Common myeloid progenitor, CD34-positive (primary cell): ENCODE data around the gene RFPL1.

Experiments used
- CTCF ChIA-PET: fragments of 350-600 bp; sonication (Branson Sonifier 250); formaldehyde crosslinking; loops from one replicate; lab custom pipeline; 2021; ENCODE audit warnings: antibody characterized with exemption; lab: Charles Lee
- POLR2A ChIA-PET: fragments of 350-600 bp; sonication (Branson Sonifier 250); formaldehyde crosslinking; loops from one replicate; lab custom pipeline; 2021; ENCODE audit warnings: antibody characterized with exemption; lab: Charles Lee
- DNase-seq, 3 donors: peaks; one replicate each; pipeline versions ENCODE4 v3.0.0 to v3.0.0-alpha.2; 2013
- H3K27ac ChIP-seq, 2 experiments: 1 replicate in 1 of 2; 2 replicates in 1 of 2; pipeline ENCODE4 v1.7.0; 2013; ENCODE audit warnings: inconsistent platforms in 2 of 2, low read length in 2 of 2, mild to moderate bottlenecking in 2 of 2, low read depth in 1 of 2, moderate library complexity in 1 of 2; ENCODE audit not compliant: severe bottlenecking in 2 of 2, insufficient read depth in 1 of 2, poor library complexity in 1 of 2
- H3K27me3 ChIP-seq, 5 experiments: replicated peaks in 2 of 5; 1 replicate in 3 of 5; 2 replicates in 2 of 5; pipeline versions ENCODE4 v1.6.1 to v1.7.0; 2013; ENCODE audit warnings: low read length in 4 of 5, mild to moderate bottlenecking in 2 of 5, moderate library complexity in 2 of 5, inconsistent platforms in 1 of 5; ENCODE audit not compliant: insufficient read depth in 5 of 5, control insufficient read depth in 4 of 5
- H3K36me3 ChIP-seq, 4 experiments: 1 replicate in 2 of 4; 2 replicates in 2 of 4; pipeline versions ENCODE4 v1.6.1 to v1.7.0; 2013; ENCODE audit warnings: low read length in 3 of 4, control low read depth in 1 of 4, mild to moderate bottlenecking in 1 of 4; ENCODE audit not compliant: control insufficient read depth in 4 of 4, insufficient read depth in 4 of 4
- H3K4me1 ChIP-seq, 4 experiments: 1 replicate in 3 of 4; 2 replicates in 1 of 4; pipeline versions ENCODE4 v1.6.1 to v1.7.1; 2013; ENCODE audit warnings: low read length in 3 of 4, mild to moderate bottlenecking in 3 of 4, control low read depth in 1 of 4, inconsistent platforms in 1 of 4, moderate library complexity in 1 of 4; ENCODE audit not compliant: control insufficient read depth in 4 of 4, insufficient read depth in 4 of 4; ENCODE audit errors: control extremely low read depth in 1 of 4
- H3K4me3 ChIP-seq, 7 experiments: 1 replicate in 4 of 7; 2 replicates in 3 of 7; pipeline versions ENCODE4 v1.5.1 to v1.7.0; 2013; ENCODE audit warnings: mild to moderate bottlenecking in 7 of 7, low read length in 6 of 7, moderate library complexity in 6 of 7, inconsistent platforms in 2 of 7, low read depth in 2 of 7, control low read depth in 1 of 7; ENCODE audit not compliant: insufficient read depth in 4 of 7, control insufficient read depth in 1 of 7; ENCODE audit errors: extremely low read depth in 1 of 7
- H3K9me3 ChIP-seq, 5 experiments: 1 replicate in 4 of 5; 2 replicates in 1 of 5; pipeline versions ENCODE4 v1.6.1 to v1.7.1; 2013; ENCODE audit warnings: low read length in 4 of 5, mild to moderate bottlenecking in 2 of 5, inconsistent platforms in 1 of 5, low read depth in 1 of 5, moderate library complexity in 1 of 5; ENCODE audit not compliant: control insufficient read depth in 4 of 5, insufficient read depth in 2 of 5; ENCODE audit errors: control extremely low read depth in 1 of 5
- WGBS: methylation state at CpG from one replicate; pipeline ENCODE4 v1.1.5; 2013; ENCODE audit not compliant: insufficient coverage; 5-methylcytosine and 5-hydroxymethylcytosine counted together

RFPL1 gene

DNA sequence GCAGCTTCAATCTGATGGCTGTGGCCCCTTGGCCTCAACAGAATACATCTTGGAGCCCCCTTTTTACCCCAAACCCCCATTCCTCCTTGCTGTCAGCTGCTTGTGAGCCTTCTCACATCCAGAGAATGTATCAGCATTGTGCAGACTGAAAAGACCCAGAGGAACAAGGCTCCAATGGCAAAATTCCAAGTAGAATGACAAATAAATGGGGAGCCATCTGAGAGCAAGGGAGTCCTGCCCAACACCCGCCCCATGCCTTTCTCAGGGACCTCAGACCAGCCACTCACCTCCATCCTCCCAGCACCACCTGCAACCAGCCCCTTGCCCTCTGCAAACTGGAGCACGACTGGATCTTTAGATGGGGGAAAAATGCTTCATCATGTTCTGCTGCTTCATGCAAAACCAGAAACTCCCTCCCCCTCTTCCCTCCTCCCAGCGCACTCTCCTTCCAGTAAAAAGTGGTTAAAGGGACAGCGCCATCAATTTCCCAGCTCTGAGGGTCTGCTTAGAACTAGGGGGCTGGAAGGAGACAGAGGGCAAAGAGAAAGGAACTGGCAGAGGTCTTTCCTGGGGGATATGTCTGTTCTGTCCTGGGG is 39.4 kb downstream of the RFPL1 start:
- H3K4me1 ChIP-seq, result peaks cover 2 to 45% (median 41%) of the 10 kb centered on the region in 4 experiments
- ChIA-PET POLR2A (interaction anchor here (0.6 kb wide), 1 partner anchor 71 kb away, joined by 3 read pairs; no protein-coding TSS in a partner anchor), CTCF (no interaction called here)
- H3K27me3 ChIP-seq, result peaks cover 0 to 41% (median 17%) of the 10 kb centered on the region in 5 experiments
- H3K27ac ChIP-seq, result no peak overlapping the region
- peak overlapping the region in 4 of 7 experiments; percentile 14 to 53 (median 44) for H3K4me3 ChIP-seq
- peaks cover 0 to 3% (median 0%) of the 10 kb centered on the region in 5 experiments for H3K9me3 ChIP-seq
- WGBS, result 29% methylated on average over 1 of the region's 4 CpGs
- H3K36me3 ChIP-seq, result no peaks in the 10 kb centered on the region
- DNase-seq, result peak; percentile 36 to 71 (median 67)

DNA sequence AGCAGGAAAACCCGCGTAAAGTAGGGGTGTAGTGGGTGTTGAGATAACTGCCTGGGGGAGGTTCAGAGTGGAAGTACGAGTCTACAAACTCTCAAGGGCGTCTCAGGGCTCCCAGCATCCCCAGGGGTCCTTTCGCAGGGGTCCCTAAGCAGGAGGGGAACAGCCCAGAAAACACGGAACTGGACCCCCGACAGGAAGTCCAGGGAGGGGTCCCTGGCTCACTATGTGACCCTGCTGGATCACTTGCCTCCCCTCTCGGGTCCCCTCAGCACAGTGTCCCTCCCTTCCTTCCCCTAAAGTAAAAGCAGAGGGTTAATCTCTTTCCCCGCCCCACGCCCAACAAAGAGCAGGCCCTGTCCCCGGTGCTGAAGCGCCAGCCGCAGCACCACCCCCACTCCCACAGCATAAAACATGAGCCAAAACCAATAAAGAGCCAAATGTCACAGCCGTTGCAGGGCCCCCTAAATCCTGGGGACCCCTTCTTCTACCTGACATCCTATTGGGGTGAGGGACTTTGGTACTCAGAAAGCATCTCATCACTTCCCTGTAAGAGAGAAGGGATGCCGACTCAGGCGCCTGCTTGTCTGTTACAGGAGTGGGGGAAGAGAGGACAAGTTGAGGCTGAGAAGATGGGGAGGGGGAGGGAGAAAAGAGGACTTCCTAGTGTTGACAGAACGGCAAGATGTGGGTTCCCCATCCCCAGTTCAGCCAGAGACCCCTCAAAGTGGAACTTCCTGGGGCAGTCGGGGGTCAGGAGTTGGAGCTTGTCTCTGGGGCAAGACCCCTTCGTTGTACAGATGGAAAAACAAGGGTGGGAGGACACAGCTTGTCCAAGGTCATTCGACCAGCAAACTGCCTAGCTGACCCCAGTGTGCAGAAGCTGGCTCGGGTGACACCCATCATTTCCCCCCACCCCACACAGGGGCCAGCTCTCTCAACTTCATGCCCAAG is 40.2 kb downstream of the RFPL1 start:
- H3K36me3 ChIP-seq, result no peaks in the 10 kb centered on the region
- peaks cover 0 to 42% (median 17%) of the 10 kb centered on the region in 5 experiments for H3K27me3 ChIP-seq
- CTCF ChIA-PET, result no interaction called here
- peaks cover 2 to 45% (median 40%) of the 10 kb centered on the region in 4 experiments for H3K4me1 ChIP-seq
- 14% methylated on average over 13 of the region's 21 CpGs for WGBS
- no peak overlapping the region for H3K27ac ChIP-seq
- DNase-seq, result peak; percentile 42 to 82 (median 78)
- POLR2A ChIA-PET, result no interaction called here
- peak overlapping the region in 4 of 7 experiments; percentile 14 to 53 (median 44) for H3K4me3 ChIP-seq
- H3K9me3 ChIP-seq, result peaks cover 0 to 3% (median 0%) of the 10 kb centered on the region in 5 experiments

DNA sequence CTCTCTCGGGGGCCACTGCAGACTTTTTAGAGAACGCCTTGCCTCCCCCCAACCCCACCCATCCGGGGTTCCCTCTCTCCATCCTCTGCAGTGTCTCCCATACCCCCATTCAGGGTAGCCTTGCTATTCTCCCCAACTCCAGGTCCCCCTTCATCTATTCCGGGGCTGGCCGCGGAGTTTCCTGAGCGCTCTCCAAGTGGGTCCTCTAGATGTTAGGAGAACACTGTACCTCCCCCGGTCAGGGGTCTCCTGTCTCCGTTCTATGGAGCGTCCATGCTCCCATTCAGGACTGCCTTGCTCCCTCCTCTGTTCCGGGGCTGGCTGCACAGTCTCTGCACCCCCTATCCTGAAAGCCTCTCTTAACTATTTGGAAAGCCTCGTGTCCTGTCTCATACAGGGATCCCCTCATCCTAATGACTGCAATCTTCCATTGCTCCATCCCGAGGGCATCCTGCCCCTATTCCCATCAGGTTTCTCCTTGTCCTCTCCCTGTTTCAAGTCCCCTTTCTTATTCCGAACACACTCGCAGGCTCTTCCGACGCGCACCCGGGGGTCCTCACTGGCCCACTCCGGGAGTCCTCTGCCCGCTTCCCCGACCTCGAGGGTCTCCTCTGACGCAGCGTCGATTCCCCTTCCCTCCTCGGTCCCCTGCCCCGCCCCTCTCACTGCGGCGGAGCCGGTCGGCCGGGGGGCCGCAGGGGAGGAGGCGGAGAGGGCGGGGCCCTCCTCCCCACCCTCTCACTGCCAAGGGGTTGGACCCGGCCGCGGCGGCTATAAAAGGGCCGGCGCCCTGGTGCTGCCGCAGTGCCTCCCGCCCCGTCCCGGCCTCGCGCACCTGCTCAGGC is 41.3 kb downstream of the RFPL1 start, which contains the start of gene NEFH:
Gene NEFH, plus strand, starts transcription at position 802 of the 845 bp plus-strand sequence. CDS start 45 bp downstream, outside the sequence.
- peak within 1 kb of the TSS in 5 of 7 experiments; percentile 35 to 66 (median 46) for H3K4me3 ChIP-seq
- H3K4me1 ChIP-seq, result peaks cover 2 to 45% (median 40%) of the 10 kb centered on the region in 4 experiments
- ChIA-PET CTCF (interaction anchor here (1.5 to 3.5 kb wide), 2 partner anchors 9 to 132 kb away, joined by 4 to 21 read pairs; no protein-coding TSS in a partner anchor), POLR2A (no interaction called here)
- DNase-seq, result no peak
- H3K27ac ChIP-seq, result no peak within 1 kb of the TSS
- no peaks in the 10 kb centered on the region for H3K36me3 ChIP-seq
- WGBS, result 11% methylated on average over 23 of the region's 48 CpGs
- peaks cover 0 to 42% (median 17%) of the 10 kb centered on the region in 5 experiments for H3K27me3 ChIP-seq
- H3K9me3 ChIP-seq, result peaks cover 0 to 3% (median 0%) of the 10 kb centered on the region in 5 experiments

DNA sequence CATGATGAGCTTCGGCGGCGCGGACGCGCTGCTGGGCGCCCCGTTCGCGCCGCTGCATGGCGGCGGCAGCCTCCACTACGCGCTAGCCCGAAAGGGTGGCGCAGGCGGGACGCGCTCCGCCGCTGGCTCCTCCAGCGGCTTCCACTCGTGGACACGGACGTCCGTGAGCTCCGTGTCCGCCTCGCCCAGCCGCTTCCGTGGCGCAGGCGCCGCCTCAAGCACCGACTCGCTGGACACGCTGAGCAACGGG is 41.8 kb downstream of the RFPL1 start:
- ChIA-PET POLR2A (no interaction called here), CTCF (interaction anchor here (1.5 to 3.5 kb wide), 2 partner anchors 9 to 131 kb away, joined by 4 to 21 read pairs; no protein-coding TSS in a partner anchor)
- H3K4me3 ChIP-seq, result peak overlapping the region in 4 of 7 experiments; percentile 31 to 66 (median 40)
- peaks cover 0 to 42% (median 17%) of the 10 kb centered on the region in 5 experiments for H3K27me3 ChIP-seq
- WGBS, result 5% methylated on average over 32 of the region's 39 CpGs
- peaks cover 0 to 3% (median 0%) of the 10 kb centered on the region in 5 experiments for H3K9me3 ChIP-seq
- no peak for DNase-seq
- H3K27ac ChIP-seq, result no peak overlapping the region
- H3K36me3 ChIP-seq, result no peaks in the 10 kb centered on the region
- H3K4me1 ChIP-seq, result peaks cover 2 to 45% (median 40%) of the 10 kb centered on the region in 4 experiments

DNA sequence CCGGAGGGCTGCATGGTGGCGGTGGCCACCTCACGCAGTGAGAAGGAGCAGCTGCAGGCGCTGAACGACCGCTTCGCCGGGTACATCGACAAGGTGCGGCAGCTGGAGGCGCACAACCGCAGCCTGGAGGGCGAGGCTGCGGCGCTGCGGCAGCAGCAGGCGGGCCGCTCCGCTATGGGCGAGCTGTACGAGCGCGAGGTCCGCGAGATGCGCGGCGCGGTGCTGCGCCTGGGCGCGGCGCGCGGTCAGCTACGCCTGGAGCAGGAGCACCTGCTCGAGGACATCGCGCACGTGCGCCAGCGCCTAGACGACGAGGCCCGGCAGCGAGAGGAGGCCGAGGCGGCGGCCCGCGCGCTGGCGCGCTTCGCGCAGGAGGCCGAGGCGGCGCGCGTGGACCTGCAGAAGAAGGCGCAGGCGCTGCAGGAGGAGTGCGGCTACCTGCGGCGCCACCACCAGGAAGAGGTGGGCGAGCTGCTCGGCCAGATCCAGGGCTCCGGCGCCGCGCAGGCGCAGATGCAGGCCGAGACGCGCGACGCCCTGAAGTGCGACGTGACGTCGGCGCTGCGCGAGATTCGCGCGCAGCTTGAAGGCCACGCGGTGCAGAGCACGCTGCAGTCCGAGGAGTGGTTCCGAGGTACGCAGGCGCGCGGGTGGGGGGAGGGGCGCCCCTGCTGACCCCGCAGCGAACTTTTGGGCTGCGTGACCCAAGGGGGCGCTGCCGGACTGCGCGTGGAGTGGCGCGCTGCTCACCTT is 42.3 kb downstream of the RFPL1 start:
- H3K4me3 ChIP-seq, result peak overlapping the region in 5 of 7 experiments; percentile 35 to 66 (median 46)
- H3K4me1 ChIP-seq, result peaks cover 2 to 45% (median 40%) of the 10 kb centered on the region in 4 experiments
- POLR2A ChIA-PET, result no interaction called here
- peak; percentile 56 to 82 (median 80) for DNase-seq
- peaks cover 0 to 42% (median 17%) of the 10 kb centered on the region in 5 experiments for H3K27me3 ChIP-seq
- H3K27ac ChIP-seq, result no peak overlapping the region
- H3K36me3 ChIP-seq, result no peaks in the 10 kb centered on the region
- 11% methylated on average over 90 of the region's 107 CpGs for WGBS
- H3K9me3 ChIP-seq, result peaks cover 0 to 3% (median 0%) of the 10 kb centered on the region in 5 experiments
- CTCF ChIA-PET, result interaction anchor here (0.9 to 3.5 kb wide), 3 partner anchors 10 to 131 kb away, joined by 4 to 21 read pairs (median 4); no protein-coding TSS in a partner anchor
